Upper lobe of right lung (tissue), 1 donor: Measurements from ENCODE around the gene DGKH. TPM values are rescaled to one million over a fixed set of nuclear protein-coding genes. Genes with fewer than 3 reads are reported as not detected.
A peak's percentile ranks its signal among the peaks of the same experiment; 100 is the strongest.
"Not testable (repeated sequence)": the region's sequence is repeated elsewhere in the genome, so short reads cannot be mapped to it uniquely, and the experiment has no call there.

Source experiments
- ATAC-seq: fragments of 200-7000 bp; cut with Tn5 transposase; one replicate; pipeline ENCODE4 v1.9.1; 2020; ENCODE audit warnings: mild to moderate bottlenecking, moderate library complexity
- DNase-seq: peaks from one replicate; pipeline ENCODE4 v3.0.0-alpha.2; 2020
- H3K27ac ChIP-seq: fragments of 200-600 bp; one replicate; pipeline ENCODE4 v1.8.0; 2022
- H3K27me3 ChIP-seq: fragments of 200-600 bp; one replicate; pipeline ENCODE4 v1.8.0; 2022; ENCODE audit warnings: mild to moderate bottlenecking
- H3K36me3 ChIP-seq: fragments of 200-600 bp; one replicate; pipeline ENCODE4 v1.8.0; 2022
- H3K4me1 ChIP-seq: fragments of 200-600 bp; one replicate; pipeline ENCODE4 v1.8.0; 2022
- H3K4me3 ChIP-seq: fragments of 200-600 bp; one replicate; pipeline ENCODE4 v1.8.0; 2022; ENCODE audit warnings: mild to moderate bottlenecking
- H3K9me3 ChIP-seq: fragments of 200-600 bp; one replicate; pipeline ENCODE4 v1.8.0; 2022
- CTCF ChIP-seq: fragments of 200-600 bp; IDR thresholded peaks from one replicate; pipeline ENCODE4 v1.8.0; 2022; ENCODE audit warnings: antibody characterized with exemption
- intact Hi-C: fragments of 100-400 bp; cut with DNase I; formaldehyde crosslinking; loops from one replicate; pipeline ENCODE4 v1.11.0; 2022
- total RNA-seq: library from RNA; stranded (reverse); fragmentation: NEBNext Ultra II Directional; extraction: Animal tissue kit (Norgen Biotek cat#: 25700); gene quantifications from one replicate; pipeline ENCODE4 v1.2.1, GENCODE V29; 2021
- donor health status: DM: no; HTN: yes; CAD: no; lungs with severe emphysema.

DGKH gene
- total RNA-seq, 1 donor from 2014 or later, result 21.3 TPM

GRCh38 chr13:42066542-42066941 is 18.1 kb downstream of the DGKH start:
- peaks cover 5% of the 10 kb centered on the region for H3K36me3 ChIP-seq
- no peaks in the 10 kb centered on the region for H3K9me3 ChIP-seq
- no peaks in the 10 kb centered on the region for H3K4me1 ChIP-seq
- H3K27ac ChIP-seq, result no peak overlapping the region
- TF ChIP-seq CTCF, result no peak
- ATAC-seq, result no peak
- no peak for DNase-seq
- no peaks in the 10 kb centered on the region for H3K27me3 ChIP-seq
- intact Hi-C loops, result no loop called here
- no peak overlapping the region for H3K4me3 ChIP-seq

- Histone ChIP-seq H3K27me3 (no peaks in the 10 kb centered on the region), H3K36me3 (peaks cover 5% of the 10 kb centered on the region), H3K9me3 (no peaks in the 10 kb centered on the region), H3K4me3 (no peak overlapping the region), H3K4me1 (no peaks in the 10 kb centered on the region), H3K27ac (no peak overlapping the region)
- TF ChIP-seq CTCF, result no peak
- DNase-seq (no peak), ATAC-seq (no peak)
- intact Hi-C loops, result no loop called here
Observed at GRCh38 chr13:42068886-42069285, 20.4 kb downstream of the DGKH start.

- H3K9me3 ChIP-seq, H3K27ac ChIP-seq, H3K36me3 ChIP-seq, H3K4me3 ChIP-seq, H3K27me3 ChIP-seq, DNase-seq, H3K4me1 ChIP-seq, intact Hi-C loops: not testable (repeated sequence)
- ATAC-seq, result peak; percentile 72
Observed at GRCh38 chr13:42070599-42070998, 22.2 kb downstream of the DGKH start.

GRCh38 chr13:42071179-42071578 is 22.7 kb downstream of the DGKH start:
- H3K27me3 ChIP-seq, H3K4me1 ChIP-seq, DNase-seq, H3K27ac ChIP-seq, H3K4me3 ChIP-seq, H3K36me3 ChIP-seq, ATAC-seq, H3K9me3 ChIP-seq, intact Hi-C loops: not testable (repeated sequence)

- DNase-seq, result no peak
- Histone ChIP-seq H3K9me3 (no peaks in the 10 kb centered on the region), H3K36me3 (no peaks in the 10 kb centered on the region), H3K4me3 (no peak overlapping the region), H3K27me3 (no peaks in the 10 kb centered on the region), H3K27ac (no peak overlapping the region), H3K4me1 (peaks cover 3% of the 10 kb centered on the region)
- no peak for ATAC-seq
- TF ChIP-seq CTCF, result no peak
- intact Hi-C loops, result no loop called here
Observed at GRCh38 chr13:42071672-42072419, 23.4 kb downstream of the DGKH start.

GRCh38 chr13:42073683-42074082 is 25.2 kb downstream of the DGKH start:
- no peak overlapping the region for H3K4me3 ChIP-seq
- no peak overlapping the region for H3K27ac ChIP-seq
- no peak for DNase-seq
- H3K4me1 ChIP-seq, result peaks cover 3% of the 10 kb centered on the region
- no peak for TF ChIP-seq CTCF
- no peaks in the 10 kb centered on the region for H3K27me3 ChIP-seq
- intact Hi-C loops, result no loop called here
- no peak for ATAC-seq
- H3K36me3 ChIP-seq, result no peaks in the 10 kb centered on the region
- no peaks in the 10 kb centered on the region for H3K9me3 ChIP-seq

- no peak for DNase-seq
- H3K9me3 ChIP-seq, result no peaks in the 10 kb centered on the region
- H3K4me1 ChIP-seq, result peaks cover 3% of the 10 kb centered on the region
- H3K27ac ChIP-seq, result no peak overlapping the region
- H3K36me3 ChIP-seq, result no peaks in the 10 kb centered on the region
- intact Hi-C loops, result no loop called here
- no peak for ATAC-seq
- H3K27me3 ChIP-seq, result no peaks in the 10 kb centered on the region
- H3K4me3 ChIP-seq, result no peak overlapping the region
- TF ChIP-seq CTCF, result no peak
Observed at GRCh38 chr13:42075517-42075916, 27.1 kb downstream of the DGKH start.
